Measurements from ENCODE around the gene EDC3.

- TF ChIP-seq TAF1 (IDR thresholded peaks at IDR 0.05; ENCODE audit: borderline replicate concordance, low read depth, low read length) (no peak), POLR2AphosphoS5 (IDR thresholded peaks at IDR 0.05; ENCODE audit: low read depth, low read length) (no peak), POLR2A (IDR thresholded peaks at IDR 0.05; ENCODE audit: low read depth, low read length) (no peak)
These were observed 49.3 kb downstream of the EDC3 start for GRCh38 chr15:74646480-74646879.

Measured in GM12892 (cell line).